Mesenchymal stem cell (in vitro differentiated cells and primary cell): ENCODE data around the gene DLGAP3.
"Not testable (repeated sequence)": the region's sequence is repeated elsewhere in the genome, so short reads cannot be mapped to it uniquely, and the experiment has no call there.

Source experiments
- DNase-seq: peaks from one replicate; pipeline ENCODE4 v3.0.0-alpha.2; 2013
- H2AFZ ChIP-seq: one replicate; pipeline ENCODE4 v1.6.1; 2013; ENCODE audit warnings: low read depth, mild to moderate bottlenecking, control low read depth, inconsistent platforms, low read length, moderate library complexity
- H2AK5ac ChIP-seq: 2 replicates; pipeline ENCODE4 v1.6.1; 2013; ENCODE audit warnings: low read length, moderate library complexity, mild to moderate bottlenecking, inconsistent platforms; ENCODE audit not compliant: severe bottlenecking
- H2BK120ac ChIP-seq: one replicate; pipeline ENCODE4 v1.6.1; 2013; ENCODE audit warnings: low read depth, mild to moderate bottlenecking, inconsistent platforms, low read length, moderate library complexity
- H2BK12ac ChIP-seq, 2 experiments: one replicate each; pipeline ENCODE4 v1.6.1; 2013; ENCODE audit warnings: inconsistent platforms in 2 of 2, low read length in 2 of 2, mild to moderate bottlenecking in 2 of 2, moderate library complexity in 2 of 2, control low read depth in 1 of 2
- H2BK15ac ChIP-seq: one replicate; pipeline ENCODE4 v1.6.1; 2013; ENCODE audit warnings: mild to moderate bottlenecking, low read depth, inconsistent platforms; ENCODE audit not compliant: poor library complexity, severe bottlenecking
- H2BK5ac ChIP-seq: 2 replicates; pipeline ENCODE4 v1.6.1; 2013; ENCODE audit warnings: low read depth, mild to moderate bottlenecking, low read length, control low read depth, inconsistent platforms; ENCODE audit not compliant: poor library complexity, severe bottlenecking
- H3K14ac ChIP-seq, 2 experiments: one replicate each; pipeline ENCODE4 v1.6.1; 2013; ENCODE audit warnings: inconsistent platforms in 2 of 2, low read length in 2 of 2, control low read depth in 1 of 2, mild to moderate bottlenecking in 1 of 2, moderate library complexity in 1 of 2
- H3K18ac ChIP-seq, 2 experiments: one replicate each; pipeline ENCODE4 v1.6.1; 2013; ENCODE audit warnings: inconsistent platforms in 2 of 2, low read length in 2 of 2, control low read depth in 1 of 2, low read depth in 1 of 2, mild to moderate bottlenecking in 1 of 2
- H3K23ac ChIP-seq, 2 experiments: one replicate each; pipeline ENCODE4 v1.6.1; 2013; ENCODE audit warnings: inconsistent platforms in 2 of 2, low read length in 2 of 2, mild to moderate bottlenecking in 2 of 2, moderate library complexity in 2 of 2, control low read depth in 1 of 2
- H3K27ac ChIP-seq: 2 replicates; pipeline ENCODE4 v1.5.1; 2013; ENCODE audit warnings: mild to moderate bottlenecking, moderate library complexity, low read length, control low read depth, inconsistent platforms; ENCODE audit not compliant: poor library complexity, severe bottlenecking
- H3K27me3 ChIP-seq, 2 experiments: 2 replicates each; pipeline versions ENCODE4 v1.6.1 to v1.7.0; 2013; ENCODE audit warnings: low read length in 2 of 2, mild to moderate bottlenecking in 2 of 2, moderate library complexity in 2 of 2, control low read depth in 1 of 2, inconsistent platforms in 1 of 2; ENCODE audit not compliant: control insufficient read depth in 1 of 2, insufficient read depth in 1 of 2
- H3K36me3 ChIP-seq, 2 experiments: 2 replicates each; pipeline versions ENCODE4 v1.6.1 to v1.7.0; 2013; ENCODE audit warnings: low read length in 2 of 2, control low read depth in 1 of 2, inconsistent platforms in 1 of 2, low read depth in 1 of 2, mild to moderate bottlenecking in 1 of 2; ENCODE audit not compliant: insufficient read depth in 2 of 2, control insufficient read depth in 1 of 2
- H3K4ac ChIP-seq, 2 experiments: one replicate each; pipeline ENCODE4 v1.6.1; 2013; ENCODE audit warnings: inconsistent platforms in 2 of 2, low read length in 2 of 2, mild to moderate bottlenecking in 2 of 2, moderate library complexity in 2 of 2, control low read depth in 1 of 2, low read depth in 1 of 2
- H3K4me1 ChIP-seq: 2 replicates; pipeline ENCODE4 v1.6.1; 2013; ENCODE audit warnings: low read depth, low read length, control low read depth; ENCODE audit not compliant: control insufficient read depth, insufficient read depth
- H3K4me2 ChIP-seq: 2 replicates; pipeline ENCODE4 v1.6.1; 2013; ENCODE audit warnings: low read length, mild to moderate bottlenecking, inconsistent platforms; ENCODE audit not compliant: poor library complexity, severe bottlenecking
- H3K4me3 ChIP-seq, 2 experiments: 2 replicates each; pipeline versions ENCODE4 v1.5.1 to v1.7.0; 2013; ENCODE audit warnings: low read length in 2 of 2, mild to moderate bottlenecking in 2 of 2, control low read depth in 1 of 2, low read depth in 1 of 2; ENCODE audit not compliant: insufficient read depth in 1 of 2
- H3K79me1 ChIP-seq: replicated peaks from 2 replicates; pipeline ENCODE4 v1.6.1; 2013; ENCODE audit warnings: mild to moderate bottlenecking, control low read depth, low read length, inconsistent platforms; ENCODE audit not compliant: poor library complexity, severe bottlenecking
- H3K9ac ChIP-seq: 2 replicates; pipeline ENCODE4 v1.7.0; 2013; ENCODE audit warnings: mild to moderate bottlenecking, low read length, moderate library complexity
- H3K9me3 ChIP-seq: 2 replicates; pipeline ENCODE4 v1.7.0; 2013; ENCODE audit warnings: mild to moderate bottlenecking, low read length; ENCODE audit not compliant: control insufficient read depth
- H4K8ac ChIP-seq: one replicate; pipeline ENCODE4 v1.6.1; 2013; ENCODE audit warnings: inconsistent platforms, mild to moderate bottlenecking, low read length, moderate library complexity
- H4K91ac ChIP-seq: one replicate; pipeline ENCODE4 v1.6.1; 2013; ENCODE audit warnings: mild to moderate bottlenecking, low read length, inconsistent platforms
- WGBS: methylation state at CpG from one replicate; pipeline ENCODE4 v1.1.7; 2013; ENCODE audit warnings: mixed read lengths; 5-methylcytosine and 5-hydroxymethylcytosine counted together

DLGAP3 gene

GRCh38 chr1:34947641-34948314 is 18.3 kb upstream of the DLGAP3 start:
- H2BK120ac ChIP-seq, H3K79me1 ChIP-seq, H2AK5ac ChIP-seq, H2AFZ ChIP-seq, H3K4ac ChIP-seq, H3K23ac ChIP-seq, H2BK15ac ChIP-seq, H3K4me3 ChIP-seq, H3K9me3 ChIP-seq, H3K14ac ChIP-seq, H3K18ac ChIP-seq, H2BK5ac ChIP-seq, H4K8ac ChIP-seq, H4K91ac ChIP-seq, DNase-seq, H3K9ac ChIP-seq, H3K4me2 ChIP-seq, H3K36me3 ChIP-seq, H3K27me3 ChIP-seq, H3K4me1 ChIP-seq, H2BK12ac ChIP-seq, H3K27ac ChIP-seq: not testable (repeated sequence)
- 90% methylated on average over 37 of the region's 41 CpGs for WGBS

- WGBS = 93% methylated on average over 5 of the region's 6 CpGs
- H3K14ac ChIP-seq = no peak overlapping the region
- no peak overlapping the region for H2AK5ac ChIP-seq
Observed at GRCh38 chr1:34946211-34946610, 16.8 kb upstream of the DLGAP3 start.

GRCh38 chr1:34941798-34942197 is 12.3 kb upstream of the DLGAP3 start:
- H2AK5ac ChIP-seq, H2AFZ ChIP-seq, H3K27ac ChIP-seq, H3K9me3 ChIP-seq, H3K4me1 ChIP-seq, H2BK15ac ChIP-seq, H3K9ac ChIP-seq, H3K4me3 ChIP-seq, H3K36me3 ChIP-seq, H3K23ac ChIP-seq, H2BK5ac ChIP-seq, H3K79me1 ChIP-seq, H2BK120ac ChIP-seq, DNase-seq, H3K18ac ChIP-seq, H3K14ac ChIP-seq, H4K91ac ChIP-seq, H3K4me2 ChIP-seq, H3K4ac ChIP-seq, H2BK12ac ChIP-seq, H4K8ac ChIP-seq: not testable (repeated sequence)
- 91% methylated on average over 2 of the region's 2 CpGs for WGBS
- H3K27me3 ChIP-seq = peaks cover 5 to 18% of the 10 kb centered on the region in 2 experiments

More at GRCh38 chr1:34946211-34946610, 16.8 kb upstream of the DLGAP3 start:
- Histone ChIP-seq H4K91ac (no peak overlapping the region), H2BK15ac (no peak overlapping the region), H3K27ac (no peak overlapping the region), H3K9ac (no peak overlapping the region), H2BK120ac (no peak overlapping the region), H3K23ac (no peak overlapping the region), H2AFZ (no peak overlapping the region), H3K4me1 (no peaks in the 10 kb centered on the region), H3K79me1 (no peaks in the 10 kb centered on the region), H3K4me3 (no peak overlapping the region), H2BK12ac (no peak overlapping the region), H3K9me3 (peaks cover 2% of the 10 kb centered on the region), H2BK5ac (no peak overlapping the region), H4K8ac (no peak overlapping the region), H3K4me2 (no peak overlapping the region), H3K36me3 (no peaks in the 10 kb centered on the region), H3K4ac (no peak overlapping the region), H3K27me3 (peaks cover 0 to 7% of the 10 kb centered on the region in 2 experiments), H3K18ac (no peak overlapping the region)
- DNase-seq = no peak

GRCh38 chr1:34930702-34931071 is 1.2 kb upstream of the DLGAP3 start:
- H3K23ac ChIP-seq = no peak overlapping the region
- no peak overlapping the region for H2BK120ac ChIP-seq
- no CpG with 5 or more reads among the region's 5 CpGs for WGBS
- H3K9ac ChIP-seq = no peak overlapping the region
- H4K8ac ChIP-seq = no peak overlapping the region
- no peak overlapping the region for H3K18ac ChIP-seq
- DNase-seq = no peak
- H3K27me3 ChIP-seq = peaks cover 73 to 75% of the 10 kb centered on the region in 2 experiments
- no peak overlapping the region for H3K14ac ChIP-seq
- H3K27ac ChIP-seq = no peak overlapping the region
- no peak overlapping the region for H2BK15ac ChIP-seq
- no peak overlapping the region for H2BK12ac ChIP-seq
- H3K4me1 ChIP-seq = peaks cover 14% of the 10 kb centered on the region
- no peaks in the 10 kb centered on the region for H3K79me1 ChIP-seq
- H2BK5ac ChIP-seq = no peak overlapping the region
- peaks cover 0 to 2% of the 10 kb centered on the region in 2 experiments for H3K36me3 ChIP-seq
- H2AK5ac ChIP-seq = no peak overlapping the region
- H3K4me3 ChIP-seq = no peak overlapping the region
- no peaks in the 10 kb centered on the region for H3K9me3 ChIP-seq
- H2AFZ ChIP-seq = no peak overlapping the region
- no peak overlapping the region for H3K4me2 ChIP-seq
- H4K91ac ChIP-seq = no peak overlapping the region
- H3K4ac ChIP-seq = no peak overlapping the region
